Nephron (organoid): ENCODE data around the gene UBALD2.
"Not testable (repeated sequence)": the region's sequence is repeated elsewhere in the genome, so short reads cannot be mapped to it uniquely, and the experiment has no call there.

ENCODE experiments used
- H3K27ac Mint-ChIP-seq, 3 experiments: 2 replicates each; pipeline ENCODE4 v1.8.0; 2020; ENCODE audit warnings: mixed read lengths in 3 of 3, mild to moderate bottlenecking in 2 of 3, moderate library complexity in 1 of 3
- H3K27me3 Mint-ChIP-seq: 2 replicates; pipeline ENCODE4 v1.8.0; 2021; ENCODE audit warnings: low read depth, mild to moderate bottlenecking, moderate library complexity, mixed read lengths
- H3K36me3 Mint-ChIP-seq: 2 replicates; pipeline ENCODE4 v1.8.0; 2020; ENCODE audit warnings: low read depth, mixed read lengths
- H3K4me1 Mint-ChIP-seq: 2 replicates; pipeline ENCODE4 v1.8.0; 2020; ENCODE audit warnings: mixed read lengths
- H3K4me3 Mint-ChIP-seq, 3 experiments: 2 replicates each; pipeline ENCODE4 v1.8.0; 2020; ENCODE audit warnings: mild to moderate bottlenecking in 3 of 3, mixed read lengths in 3 of 3, moderate library complexity in 2 of 3
- H3K9me3 Mint-ChIP-seq: 2 replicates; pipeline ENCODE4 v1.8.0; 2020; ENCODE audit warnings: mixed read lengths
- CTCF ChIP-seq, 3 experiments: fragments of 200-600 bp; sonication (generic); IDR thresholded peaks; one replicate each; pipeline ENCODE4 v1.5.0; 2021; ENCODE audit warnings: antibody characterized with exemption in 3 of 3; ENCODE audit not compliant: unreplicated experiment in 3 of 3

The UBALD2 gene

GRCh38 chr17:76263896-76264295 is 1.3 kb upstream of the UBALD2 start:
- peak overlapping the region; percentile 80 to 98 (median 94) for H3K27ac Mint-ChIP-seq
- H3K4me3 Mint-ChIP-seq, result no peak overlapping the region
- no peak for TF ChIP-seq CTCF (IDR thresholded peaks at IDR 0.05; ENCODE audit: unreplicated experiment in 3 of 3)
- peaks cover 35% of the 10 kb centered on the region for H3K4me1 Mint-ChIP-seq
- peaks cover 6% of the 10 kb centered on the region for H3K36me3 Mint-ChIP-seq
- no peaks in the 10 kb centered on the region for H3K27me3 Mint-ChIP-seq
- H3K9me3 Mint-ChIP-seq, result no peaks in the 10 kb centered on the region

DNA sequence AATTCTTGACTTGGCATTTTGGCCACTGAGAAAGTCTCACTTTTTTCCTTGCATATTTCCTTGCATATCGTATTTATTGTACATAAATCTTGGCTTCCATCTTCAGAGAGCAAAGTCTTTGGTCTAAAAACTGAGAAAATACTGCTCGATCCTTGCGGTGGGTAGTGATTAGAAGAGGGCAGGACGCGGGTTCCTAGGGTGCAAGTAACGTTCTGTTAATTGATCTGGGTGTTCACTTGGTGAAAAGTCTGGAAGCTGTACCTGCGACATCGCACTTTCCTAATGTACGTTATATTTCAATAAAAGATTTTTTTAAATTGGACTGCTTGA is 758 bp upstream of the UBALD2 start:
- H3K4me1 Mint-ChIP-seq, result peaks cover 40% of the 10 kb centered on the region
- TF ChIP-seq CTCF (IDR thresholded peaks at IDR 0.05; ENCODE audit: unreplicated experiment in 3 of 3), result no peak
- no peaks in the 10 kb centered on the region for H3K9me3 Mint-ChIP-seq
- H3K27ac Mint-ChIP-seq, result peak overlapping the region; percentile 81 to 98 (median 94)
- H3K27me3 Mint-ChIP-seq, result no peaks in the 10 kb centered on the region
- H3K36me3 Mint-ChIP-seq, result peaks cover 11% of the 10 kb centered on the region
- H3K4me3 Mint-ChIP-seq, result peak overlapping the region; percentile 77 to 88 (median 86)

DNA sequence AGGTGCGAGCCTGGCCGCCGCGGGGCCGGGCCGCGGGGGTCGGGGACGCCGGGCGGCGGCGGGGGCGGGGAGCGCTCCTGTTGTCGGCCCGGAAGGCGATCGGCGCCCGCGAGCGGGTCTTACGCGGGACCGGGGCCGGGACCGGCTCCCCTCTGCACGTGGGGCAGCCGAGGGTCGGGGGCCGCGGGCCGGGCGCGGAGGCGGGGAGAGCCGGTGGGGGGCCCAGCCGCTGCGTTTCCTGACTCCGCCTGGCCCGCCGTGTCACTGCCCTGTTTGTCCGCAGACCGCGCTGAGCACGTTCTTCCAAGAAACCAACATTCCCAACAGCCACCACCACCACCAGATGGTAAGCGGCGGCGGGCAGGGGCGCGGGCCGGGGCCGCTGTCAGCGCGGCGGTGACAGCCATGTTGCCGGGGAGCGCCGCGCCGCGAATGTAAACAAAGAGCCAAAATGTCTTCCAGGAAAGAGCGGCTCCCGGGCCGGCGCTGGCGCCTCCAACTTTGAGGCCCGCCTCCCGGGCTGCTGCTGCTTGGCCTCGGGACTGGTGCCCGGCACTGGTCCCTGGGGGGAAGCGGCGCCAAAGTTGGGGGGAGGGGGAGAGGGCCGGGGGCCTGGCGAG is 586 bp downstream of the UBALD2 start:
- no peaks in the 10 kb centered on the region for H3K9me3 Mint-ChIP-seq
- no peaks in the 10 kb centered on the region for H3K27me3 Mint-ChIP-seq
- peaks cover 12% of the 10 kb centered on the region for H3K36me3 Mint-ChIP-seq
- H3K4me3 Mint-ChIP-seq, result peak overlapping the region; percentile 87 to 92 (median 92)
- H3K4me1 Mint-ChIP-seq, result peaks cover 46% of the 10 kb centered on the region
- TF ChIP-seq CTCF (IDR thresholded peaks at IDR 0.05; ENCODE audit: unreplicated experiment in 3 of 3), result no peak
- peak overlapping the region in 1 of 3 experiments; percentile 90 for H3K27ac Mint-ChIP-seq

GRCh38 chr17:76266244-76266938 is 1.2 kb downstream of the UBALD2 start:
- TF ChIP-seq CTCF (IDR thresholded peaks at IDR 0.05; ENCODE audit: unreplicated experiment in 3 of 3), result no peak
- Mint-ChIP-seq H3K9me3 (no peaks in the 10 kb centered on the region), H3K36me3 (peaks cover 12% of the 10 kb centered on the region), H3K4me1 (peaks cover 47% of the 10 kb centered on the region), H3K4me3 (peak overlapping the region; percentile 87 to 92 (median 92)), H3K27me3 (no peaks in the 10 kb centered on the region), H3K27ac (peak overlapping the region; percentile 56 to 90 (median 77))

DNA sequence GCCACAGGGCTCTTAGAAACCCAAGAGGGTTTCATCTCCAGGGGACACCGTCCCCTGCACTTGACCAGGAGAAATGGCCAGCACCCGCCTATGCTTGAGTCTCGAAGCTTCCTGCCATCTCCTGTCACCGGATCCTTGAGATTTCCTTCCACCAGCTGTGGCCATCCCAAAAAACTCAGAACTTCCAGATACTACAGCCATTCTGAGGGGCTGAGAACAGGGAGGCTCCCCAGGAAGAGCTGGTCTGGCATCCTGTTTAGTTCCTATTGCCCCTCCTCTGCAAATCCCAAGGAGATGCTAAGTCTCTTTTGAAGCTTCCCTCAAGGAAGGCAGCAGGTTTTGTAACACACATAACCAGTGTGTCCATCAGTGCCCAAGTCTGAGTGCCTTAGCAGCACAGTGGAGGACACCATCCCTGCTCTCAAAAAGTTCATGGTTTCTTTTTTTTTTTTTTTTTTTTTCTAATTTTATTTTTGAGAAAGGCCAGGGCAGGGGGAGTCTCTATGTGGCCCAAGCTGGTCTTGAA is 2.0 kb downstream of the UBALD2 start:
- no peaks in the 10 kb centered on the region for H3K27me3 Mint-ChIP-seq
- H3K4me3 Mint-ChIP-seq, result peak overlapping the region; percentile 87 to 92 (median 92)
- peaks cover 12% of the 10 kb centered on the region for H3K36me3 Mint-ChIP-seq
- no peak for TF ChIP-seq CTCF (IDR thresholded peaks at IDR 0.05; ENCODE audit: unreplicated experiment in 3 of 3)
- H3K9me3 Mint-ChIP-seq, result no peaks in the 10 kb centered on the region
- peaks cover 47% of the 10 kb centered on the region for H3K4me1 Mint-ChIP-seq
- peak overlapping the region; percentile 56 to 90 (median 77) for H3K27ac Mint-ChIP-seq

- Mint-ChIP-seq H3K27ac (peak overlapping the region; percentile 46 to 71 (median 51)), H3K4me3 (peak overlapping the region; percentile 70 to 81 (median 75)), H3K36me3 (peaks cover 12% of the 10 kb centered on the region), H3K4me1 (peaks cover 44% of the 10 kb centered on the region)
- H3K9me3 Mint-ChIP-seq, H3K27me3 Mint-ChIP-seq: not testable (repeated sequence)
Observed at GRCh38 chr17:76267581-76268001, 2.4 kb downstream of the UBALD2 start.
